HepG2 (cell line): ENCODE data around the gene TBC1D10A.

Experiments
- HMG20B ChIP-seq: conservative IDR thresholded peaks from 2 replicates; pipeline ENCODE4 v1.6.1; 2016; ENCODE audit warnings: missing genetic modification reagents, missing compliant biosample characterization
- NFYB ChIP-seq: sonication (generic); formaldehyde crosslinking; IDR thresholded peaks from 2 replicates; pipeline ENCODE4 v1.4.0; 2020; ENCODE audit warnings: missing genetic modification reagents

DNA sequence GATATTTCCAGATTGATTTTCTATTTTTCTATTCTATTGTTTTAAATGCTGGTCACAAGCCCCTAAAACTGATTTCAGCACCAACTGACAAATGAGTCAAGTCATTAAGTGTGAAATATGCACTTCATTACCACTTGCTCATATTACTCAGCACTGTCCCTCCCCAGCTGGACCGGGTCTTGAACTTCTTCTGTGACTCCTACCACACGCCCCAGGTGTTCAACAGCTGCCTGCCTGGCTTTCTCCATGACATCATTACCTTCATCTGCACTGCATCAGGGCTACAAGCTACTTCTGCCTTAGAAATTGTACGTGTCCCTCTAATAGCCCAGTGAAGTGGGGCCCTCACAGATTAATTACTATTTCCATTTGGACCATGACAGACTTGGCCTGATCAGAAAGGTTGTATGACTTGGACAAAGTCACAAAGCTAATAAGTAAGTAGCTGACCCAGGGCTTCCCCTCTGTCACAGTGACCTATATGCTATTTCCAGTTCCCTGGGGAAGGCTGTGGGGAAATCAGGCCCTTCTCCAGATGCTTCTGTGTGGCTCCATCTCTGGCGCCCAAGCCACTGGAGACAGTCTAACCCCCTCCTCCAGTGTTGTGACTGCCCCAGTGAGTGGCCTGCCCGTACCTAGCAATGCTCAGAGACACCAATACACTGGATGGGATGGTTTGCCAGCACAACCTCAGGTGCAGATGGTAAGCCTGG lies 18.1 kb downstream of the TBC1D10A start:
- TF ChIP-seq NFYB (CRISPR knock-in tag) = no peak
- TF ChIP-seq HMG20B (CRISPR knock-in tag) = no peak
